Activated CD4-positive, alpha-beta T cell treated with anti-CD3 and anti-CD28 coated beads, Interleukin-2, amount 10 ng/mL, durations not matched to agents 7 days and 5 days (primary cell): ENCODE data around the gene SIGLEC1. TPM values are rescaled to one million over a fixed set of nuclear protein-coding genes. Genes with fewer than 3 reads are reported as not detected.

Experiments used
- CTCF ChIA-PET: fragments of 350-600 bp; sonication (Branson Sonifier 250); formaldehyde crosslinking; loops from one replicate; lab custom pipeline; 2021; ENCODE audit warnings: antibody characterized with exemption; lab: Charles Lee
- POLR2A ChIA-PET: fragments of 350-600 bp; sonication (Branson Sonifier 250); formaldehyde crosslinking; loops from one replicate; lab custom pipeline; 2021; ENCODE audit warnings: antibody characterized with exemption; lab: Charles Lee
- DNase-seq: peaks from one replicate; pipeline ENCODE4 v3.0.0-alpha.2; 2020
- H3K27ac Mint-ChIP-seq: one replicate; pipeline ENCODE4 v1.8.0; 2021; ENCODE audit warnings: mild to moderate bottlenecking, moderate library complexity, mixed read lengths
- H3K27me3 Mint-ChIP-seq: one replicate; pipeline ENCODE4 v1.8.0; 2021; ENCODE audit warnings: mixed read lengths
- H3K36me3 Mint-ChIP-seq: one replicate; pipeline ENCODE4 v1.8.0; 2021; ENCODE audit warnings: low read depth, mixed read lengths
- H3K4me1 Mint-ChIP-seq: one replicate; pipeline ENCODE4 v1.8.0; 2021; ENCODE audit warnings: mixed read lengths
- H3K4me3 Mint-ChIP-seq: one replicate; pipeline ENCODE4 v1.8.0; 2021; ENCODE audit warnings: mild to moderate bottlenecking, moderate library complexity, mixed read lengths
- H3K9me3 Mint-ChIP-seq: one replicate; pipeline ENCODE4 v1.8.0; 2021; ENCODE audit warnings: mixed read lengths
- total RNA-seq, 2 experiments: library from RNA; stranded (reverse); gene quantifications; one replicate each; pipeline ENCODE4 v1.2.3, GENCODE V29; 2021

SIGLEC1 gene
- total RNA-seq, 2 experiments from 2014 or later: not detected

DNA sequence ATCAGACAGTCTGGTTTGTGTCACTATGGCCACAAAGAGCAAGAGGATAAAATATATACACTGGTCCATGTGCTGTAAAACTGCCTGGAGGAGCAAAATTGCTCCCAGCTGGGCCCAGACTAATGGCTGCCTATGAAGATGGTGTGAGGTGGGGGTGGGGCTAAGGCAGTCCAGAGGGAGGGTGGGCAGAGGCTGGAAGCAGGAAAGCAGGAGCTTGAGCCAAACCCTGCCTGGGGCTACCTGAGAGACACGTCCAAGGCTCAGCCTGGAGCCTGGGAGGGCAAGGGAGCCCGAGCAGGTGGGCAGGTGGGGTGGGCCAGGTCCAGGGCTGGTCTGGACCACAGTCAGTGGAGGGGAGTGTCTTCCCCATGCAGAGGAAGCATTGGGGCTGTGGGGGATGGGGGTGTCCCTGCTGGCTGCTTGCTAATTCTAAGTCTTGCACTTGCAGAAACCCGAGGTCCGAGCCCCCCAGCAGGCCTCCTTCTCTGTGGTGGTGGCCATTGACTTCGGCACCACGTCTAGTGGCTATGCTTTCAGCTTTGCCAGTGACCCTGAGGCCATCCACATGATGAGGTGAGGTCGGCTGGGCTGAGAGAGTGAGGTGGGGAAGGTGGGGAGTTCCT is 29.5 kb upstream of the SIGLEC1 start:
- POLR2A ChIA-PET: no interaction called here
- no peak for DNase-seq

DNA sequence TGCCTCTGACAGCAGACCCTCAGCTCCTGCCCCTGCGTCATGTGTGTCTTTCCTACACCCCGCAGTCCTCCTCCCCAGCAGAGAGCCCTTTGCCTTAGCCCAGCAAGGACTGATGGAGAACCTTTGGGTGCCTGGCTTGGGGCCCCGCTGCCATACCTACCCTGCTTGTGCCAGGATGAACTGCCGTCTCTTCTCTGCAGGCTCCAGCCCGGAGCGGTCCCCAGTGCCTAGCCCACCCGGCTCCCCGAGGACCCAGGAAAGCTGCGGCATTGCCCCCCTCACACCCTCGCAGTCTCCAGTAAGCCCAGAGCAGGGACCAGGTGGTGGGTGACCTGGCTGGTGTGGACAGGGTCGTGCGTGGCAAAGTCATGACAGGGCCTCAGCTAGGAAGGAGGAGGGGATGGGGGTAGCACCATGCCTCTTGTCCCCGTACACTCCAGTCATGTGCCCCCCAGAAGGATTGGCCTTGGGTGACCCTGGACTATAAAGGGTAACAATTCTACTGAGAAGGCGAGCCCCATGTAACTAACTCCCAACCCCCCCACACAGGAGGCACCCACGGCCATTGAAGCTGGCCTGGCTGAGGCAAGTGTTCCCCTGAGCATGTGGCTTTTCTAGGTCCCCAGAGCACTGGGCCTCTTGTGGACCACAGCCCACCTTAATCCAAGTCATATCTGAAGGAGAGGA is 28.4 kb upstream of the SIGLEC1 start:
- H3K27ac Mint-ChIP-seq: no peak overlapping the region
- H3K36me3 Mint-ChIP-seq: no peaks in the 10 kb centered on the region
- CTCF ChIA-PET: interaction anchor here (0.6 to 2.1 kb wide), 9 partner anchors 9 to 403 kb away, joined by 3 to 6 read pairs (median 3); no protein-coding TSS in a partner anchor
- DNase-seq: no peak
- peaks cover 12% of the 10 kb centered on the region for H3K27me3 Mint-ChIP-seq
- POLR2A ChIA-PET: no interaction called here
- no peaks in the 10 kb centered on the region for H3K9me3 Mint-ChIP-seq
- H3K4me1 Mint-ChIP-seq: peaks cover 16% of the 10 kb centered on the region
- H3K4me3 Mint-ChIP-seq: no peak overlapping the region

More for the DNA sequence above, 29.5 kb upstream of the SIGLEC1 start:
- no peak overlapping the region for H3K27ac Mint-ChIP-seq
- H3K4me3 Mint-ChIP-seq: no peak overlapping the region
- no peaks in the 10 kb centered on the region for H3K9me3 Mint-ChIP-seq
- H3K4me1 Mint-ChIP-seq: peaks cover 16% of the 10 kb centered on the region
- H3K27me3 Mint-ChIP-seq: peaks cover 5% of the 10 kb centered on the region
- CTCF ChIA-PET: interaction anchor here (0.6 to 2.1 kb wide), 6 partner anchors 8 to 402 kb away, joined by 3 to 7 read pairs (median 4); partner anchors contain the start of gene HSPA12B
- no peaks in the 10 kb centered on the region for H3K36me3 Mint-ChIP-seq

GRCh38 chr20:3739926-3740451 is 27.6 kb upstream of the SIGLEC1 start:
- no peak for DNase-seq
- Mint-ChIP-seq H3K4me1 (peaks cover 9% of the 10 kb centered on the region), H3K9me3 (no peaks in the 10 kb centered on the region), H3K27me3 (peaks cover 14% of the 10 kb centered on the region), H3K4me3 (no peak overlapping the region), H3K36me3 (no peaks in the 10 kb centered on the region), H3K27ac (no peak overlapping the region)
- ChIA-PET POLR2A (no interaction called here), CTCF (interaction anchor here (0.6 to 2.1 kb wide), 6 partner anchors 10 to 497 kb away, joined by 3 to 6 read pairs (median 3); no protein-coding TSS in a partner anchor)

DNA sequence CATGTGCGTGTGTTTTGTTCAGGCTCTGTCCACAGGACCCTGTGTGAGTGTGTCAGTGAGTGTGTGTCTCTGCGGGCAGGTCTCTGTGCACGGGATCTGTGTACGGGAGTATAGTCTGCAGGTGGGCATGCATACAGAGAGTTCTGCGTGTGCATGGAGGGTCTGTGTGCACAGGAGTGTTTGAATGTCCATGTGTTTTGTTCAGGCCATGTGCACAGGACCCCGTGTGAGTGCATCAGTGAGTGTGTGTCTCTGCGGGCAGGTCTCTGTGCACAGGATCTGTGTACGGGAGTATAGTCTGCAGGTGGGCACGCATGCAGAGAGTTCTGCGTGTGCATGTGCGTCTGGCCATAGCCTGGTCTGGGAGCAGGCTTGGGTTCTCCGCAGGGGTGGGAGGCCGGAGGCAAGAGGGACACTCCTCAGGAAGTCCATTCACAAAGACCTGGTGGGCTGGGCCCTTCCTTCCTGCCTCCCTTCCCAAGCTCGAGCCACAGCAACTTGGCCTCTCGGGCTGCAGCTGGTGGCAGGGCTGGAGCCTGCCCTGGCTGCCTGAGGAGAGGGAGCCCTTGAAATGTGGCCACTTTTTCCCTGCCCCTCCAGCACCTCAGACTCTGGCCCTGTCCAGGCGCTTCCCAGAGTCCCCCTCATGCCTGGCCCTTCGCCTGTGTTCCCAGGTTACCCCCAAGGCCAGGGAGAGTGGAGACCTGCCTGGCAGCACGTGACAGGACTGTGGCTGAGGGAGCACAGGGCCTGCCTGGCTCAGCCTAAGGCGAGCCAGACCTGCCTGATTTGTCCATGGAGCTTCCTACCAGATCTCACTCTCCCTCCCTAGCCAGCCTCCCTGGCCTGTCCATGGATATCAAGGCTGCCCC is 26.9 kb upstream of the SIGLEC1 start:
- POLR2A ChIA-PET: no interaction called here
- CTCF ChIA-PET: interaction anchor here (0.6 to 1.3 kb wide), 4 partner anchors 12 to 497 kb away, joined by 3 read pairs; no protein-coding TSS in a partner anchor
- Mint-ChIP-seq H3K4me3 (no peak overlapping the region), H3K27ac (no peak overlapping the region), H3K9me3 (no peaks in the 10 kb centered on the region), H3K27me3 (peaks cover 16% of the 10 kb centered on the region), H3K4me1 (peaks cover 3% of the 10 kb centered on the region), H3K36me3 (no peaks in the 10 kb centered on the region)
- no peak for DNase-seq

GRCh38 chr20:3738111-3739053 is 26.0 kb upstream of the SIGLEC1 start:
- H3K36me3 Mint-ChIP-seq: no peaks in the 10 kb centered on the region
- peaks cover 20% of the 10 kb centered on the region for H3K27me3 Mint-ChIP-seq
- no peaks in the 10 kb centered on the region for H3K9me3 Mint-ChIP-seq
- ChIA-PET POLR2A (no interaction called here), CTCF (no interaction called here)
- no peak overlapping the region for H3K27ac Mint-ChIP-seq
- H3K4me3 Mint-ChIP-seq: no peak overlapping the region
- no peak for DNase-seq
- no peaks in the 10 kb centered on the region for H3K4me1 Mint-ChIP-seq

- H3K4me3 Mint-ChIP-seq: no peak overlapping the region
- POLR2A ChIA-PET: no interaction called here
- H3K9me3 Mint-ChIP-seq: no peaks in the 10 kb centered on the region
- CTCF ChIA-PET: interaction anchor here (1.2 kb wide), 1 partner anchor 32 kb away, joined by 3 read pairs; the partner anchor contains the start of gene ADISSP
- H3K27ac Mint-ChIP-seq: no peak overlapping the region
- no peak for DNase-seq
- peaks cover 40% of the 10 kb centered on the region for H3K27me3 Mint-ChIP-seq
- no peaks in the 10 kb centered on the region for H3K36me3 Mint-ChIP-seq
- no peaks in the 10 kb centered on the region for H3K4me1 Mint-ChIP-seq
These were observed 23.4 kb upstream of the SIGLEC1 start for GRCh38 chr20:3735768-3736167.

DNA sequence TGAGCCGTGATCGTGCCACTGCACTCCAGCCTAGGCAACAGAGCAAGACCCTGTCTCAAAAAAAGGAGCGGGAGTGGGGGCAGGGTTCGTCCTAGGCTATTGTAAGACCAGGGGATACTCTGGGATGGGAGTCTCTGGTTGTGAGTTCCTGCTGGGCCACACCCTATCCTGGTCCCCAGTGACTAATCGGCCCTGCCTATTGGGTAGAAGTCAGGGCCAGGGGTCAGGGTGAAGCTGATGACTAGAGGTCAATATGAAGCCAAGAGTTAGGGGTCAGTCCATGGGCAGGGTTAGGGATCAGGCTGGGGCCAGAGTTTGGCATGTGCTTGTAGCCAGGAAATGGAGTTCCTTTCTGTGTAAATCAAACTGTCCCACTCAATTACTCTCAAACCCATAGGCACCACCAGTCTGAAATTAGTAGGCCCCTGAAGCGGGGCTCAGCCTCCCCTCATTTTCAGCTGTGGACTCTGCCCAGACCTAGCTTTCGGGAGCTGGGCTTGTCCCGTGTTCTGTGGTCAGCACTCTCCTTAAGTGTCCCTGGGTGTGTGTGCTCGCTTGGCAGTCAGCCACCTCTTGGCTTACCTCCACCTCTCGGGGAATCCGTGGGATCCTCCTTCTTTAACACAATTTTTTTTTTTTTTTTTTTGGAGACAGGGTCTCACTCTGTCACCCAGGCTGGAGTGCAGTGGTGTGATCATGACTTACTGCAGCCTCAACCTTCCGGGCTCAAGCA is 21.9 kb upstream of the SIGLEC1 start:
- Mint-ChIP-seq H3K4me3 (no peak overlapping the region), H3K9me3 (no peaks in the 10 kb centered on the region), H3K27me3 (peaks cover 46% of the 10 kb centered on the region), H3K36me3 (no peaks in the 10 kb centered on the region), H3K27ac (no peak overlapping the region), H3K4me1 (no peaks in the 10 kb centered on the region)
- POLR2A ChIA-PET: no interaction called here
- DNase-seq: no peak
- CTCF ChIA-PET: interaction anchor here (1.0 kb wide), 1 partner anchor 23 kb away, joined by 3 read pairs; no protein-coding TSS in a partner anchor

- CTCF ChIA-PET: no interaction called here
- H3K27ac Mint-ChIP-seq: no peak overlapping the region
- no peaks in the 10 kb centered on the region for H3K36me3 Mint-ChIP-seq
- no peaks in the 10 kb centered on the region for H3K9me3 Mint-ChIP-seq
- no peak overlapping the region for H3K4me3 Mint-ChIP-seq
- H3K4me1 Mint-ChIP-seq: no peaks in the 10 kb centered on the region
- H3K27me3 Mint-ChIP-seq: peaks cover 46% of the 10 kb centered on the region
- POLR2A ChIA-PET: no interaction called here
- no peak for DNase-seq
These were observed 21.0 kb upstream of the SIGLEC1 start for GRCh38 chr20:3733119-3733995.

- CTCF ChIA-PET: interaction anchor here (0.7 kb wide), 1 partner anchor 10 kb away, joined by 7 read pairs; no protein-coding TSS in a partner anchor
- Mint-ChIP-seq H3K9me3 (no peaks in the 10 kb centered on the region), H3K4me3 (no peak within 1 kb of the TSS), H3K27ac (no peak within 1 kb of the TSS), H3K27me3 (peaks cover 53% of the 10 kb centered on the region), H3K36me3 (no peaks in the 10 kb centered on the region), H3K4me1 (no peaks in the 10 kb centered on the region)
- POLR2A ChIA-PET: no interaction called here
- no peak for DNase-seq
These were observed 20.1 kb upstream of the SIGLEC1 start, which contains the start of gene HSPA12B for GRCh38 chr20:3732327-3733118. TSS of gene HSPA12B (plus strand) at chr20:3732685. CDS start at chr20:3738675, 5,990 bp downstream.

DNA sequence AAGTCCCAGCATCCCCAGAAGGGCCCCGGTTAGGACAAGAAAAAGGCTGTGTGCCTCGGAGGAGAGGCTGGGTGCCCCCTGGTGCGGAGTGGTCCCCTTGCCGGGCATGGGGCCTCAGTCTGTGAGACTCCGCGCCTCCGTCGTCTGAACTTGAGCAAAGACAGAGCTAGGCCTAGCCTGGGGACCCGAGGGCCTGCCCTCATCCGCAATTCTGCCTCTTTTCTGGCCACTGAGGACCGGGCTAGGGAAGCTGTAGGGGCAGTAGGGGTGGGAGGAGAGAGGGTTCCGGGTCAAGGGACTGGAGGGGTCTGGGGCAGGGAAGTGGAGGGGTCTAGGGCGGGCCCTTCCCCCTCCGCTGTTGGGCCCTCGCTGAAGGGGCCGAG is 19.5 kb upstream of the SIGLEC1 start:
- POLR2A ChIA-PET: no interaction called here
- Mint-ChIP-seq H3K27ac (no peak overlapping the region), H3K27me3 (peaks cover 56% of the 10 kb centered on the region)

More for the DNA sequence above, 19.5 kb upstream of the SIGLEC1 start:
- Mint-ChIP-seq H3K36me3 (no peaks in the 10 kb centered on the region), H3K9me3 (no peaks in the 10 kb centered on the region), H3K4me1 (no peaks in the 10 kb centered on the region), H3K4me3 (no peak overlapping the region)
- DNase-seq: no peak
- CTCF ChIA-PET: interaction anchor here (0.7 kb wide), 1 partner anchor 10 kb away, joined by 7 read pairs; no protein-coding TSS in a partner anchor
